Measurements from ENCODE around the gene LHX3.

The LHX3 gene

DNA sequence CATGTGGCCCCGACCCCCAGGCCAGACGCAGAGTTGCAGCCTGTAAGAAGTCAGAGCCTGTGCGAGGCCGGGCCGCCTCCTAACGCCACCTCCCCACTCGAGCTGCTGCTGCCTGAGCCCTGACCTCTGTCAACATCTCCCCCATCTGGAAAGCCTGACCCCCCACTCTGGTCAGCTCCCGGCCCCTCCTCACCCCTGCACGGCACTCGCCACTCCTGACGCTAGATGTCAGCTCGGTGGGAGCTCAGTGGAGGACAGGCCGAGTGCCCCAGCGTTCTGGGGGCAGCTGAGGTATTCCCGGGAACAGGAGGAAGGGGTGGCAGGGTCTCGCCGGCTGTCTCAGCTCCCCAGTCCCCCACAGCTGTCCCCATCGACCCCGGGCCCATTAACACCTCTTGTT is 19.9 kb downstream of the LHX3 start:
- in situ Hi-C loops (cut with HindIII; ENCODE audit: low sequenced_read_pairs) = no loop called here

GRCh38 chr9:136182850-136183422 is 22.0 kb downstream of the LHX3 start:
- in situ Hi-C loops (cut with HindIII; ENCODE audit: low sequenced_read_pairs) = no loop called here

GRCh38 chr9:136182420-136182787 is 22.5 kb downstream of the LHX3 start:
- in situ Hi-C loops (cut with HindIII; ENCODE audit: low sequenced_read_pairs) = no loop called here

GRCh38 chr9:136181784-136182419 is 23.0 kb downstream of the LHX3 start:
- in situ Hi-C loops (cut with HindIII; ENCODE audit: low sequenced_read_pairs) = no loop called here

DNA sequence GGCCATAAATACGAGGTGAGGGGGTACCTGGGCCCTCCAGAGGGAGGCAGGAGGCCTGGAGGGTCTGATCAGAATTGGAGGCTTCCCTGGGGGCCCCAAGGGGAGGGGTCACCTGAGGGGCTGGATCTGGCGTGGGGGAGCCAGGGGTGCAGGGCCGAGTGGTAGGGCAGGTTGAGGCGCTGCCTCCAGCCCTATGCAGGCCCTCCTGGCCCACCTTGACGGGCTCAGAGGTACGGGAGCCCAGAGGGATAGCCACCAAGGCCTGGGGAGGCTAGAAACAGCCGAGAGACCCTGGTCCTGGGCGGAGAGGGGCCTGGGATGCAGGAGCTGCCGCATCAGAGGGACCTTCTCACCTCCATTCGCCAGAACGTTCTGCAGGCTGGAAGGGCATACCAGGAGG is 24.3 kb downstream of the LHX3 start:
- in situ Hi-C loops (cut with HindIII; ENCODE audit: low sequenced_read_pairs) = no loop called here

DNA sequence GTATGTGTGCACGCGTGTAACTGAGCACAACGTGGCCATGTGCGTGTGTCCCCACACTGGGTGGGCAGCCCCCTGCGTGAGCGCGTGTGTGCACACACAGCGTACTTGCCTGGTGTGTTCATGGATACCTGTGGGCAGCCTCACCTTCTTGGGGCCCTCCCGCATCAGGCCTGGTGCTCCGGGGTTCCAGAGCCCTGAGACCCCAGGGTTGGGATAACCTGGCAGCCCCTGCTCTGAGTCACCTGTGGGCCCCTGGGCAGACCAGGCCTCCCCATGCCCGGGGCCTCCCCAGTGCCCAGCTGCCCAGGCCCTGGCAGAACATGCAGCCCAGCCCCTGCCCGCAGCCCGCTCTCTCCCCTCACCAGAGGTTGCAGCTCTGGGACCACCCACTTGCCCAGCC is 25.2 kb downstream of the LHX3 start:
- in situ Hi-C loops (cut with HindIII; ENCODE audit: low sequenced_read_pairs) = no loop called here

DNA sequence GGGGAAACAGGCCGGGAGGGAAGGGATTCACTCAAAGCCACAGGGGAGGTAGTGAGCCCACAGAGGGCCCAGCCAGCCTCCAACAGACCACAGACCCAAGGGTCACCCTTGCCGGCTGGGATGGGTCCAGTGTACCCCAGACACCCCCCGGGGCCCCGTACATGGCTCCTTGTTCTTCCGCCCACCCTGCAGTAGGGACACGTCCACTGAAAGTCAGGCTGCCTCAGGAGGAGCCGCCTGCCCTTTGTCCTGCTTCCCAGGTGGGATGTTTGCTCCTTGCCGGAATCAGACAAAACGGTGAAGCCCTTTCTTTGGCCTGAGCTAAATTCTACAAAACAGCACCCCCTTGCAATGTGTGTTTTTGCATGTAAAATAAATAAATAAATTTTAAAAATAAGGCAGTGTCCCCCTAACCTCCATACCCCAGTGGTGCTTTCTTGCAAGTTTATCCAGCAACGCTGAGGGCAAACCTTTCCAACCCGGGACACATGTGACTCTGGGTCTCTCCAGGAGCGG is 25.8 kb downstream of the LHX3 start:
- in situ Hi-C loops (cut with HindIII; ENCODE audit: low sequenced_read_pairs) = no loop called here

DNA sequence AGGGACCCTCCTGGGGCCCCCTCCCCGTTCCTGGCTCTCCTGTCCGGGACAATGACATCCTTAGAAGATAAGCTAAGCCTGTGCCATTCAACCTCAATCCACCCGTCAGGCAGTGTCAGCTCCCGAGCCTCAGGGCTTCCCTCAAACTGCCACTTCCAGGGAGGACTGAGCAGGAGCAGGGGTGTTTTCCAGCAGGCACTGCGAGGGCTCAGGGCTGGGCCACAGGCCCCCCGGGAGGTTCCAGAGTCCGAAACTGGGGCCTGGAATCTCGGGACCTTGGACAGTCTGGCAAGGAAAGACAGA is 26.2 kb downstream of the LHX3 start:
- in situ Hi-C loops (cut with HindIII; ENCODE audit: low sequenced_read_pairs) = no loop called here

GRCh38 chr9:136178061-136178772 is 26.7 kb downstream of the LHX3 start:
- in situ Hi-C loops (cut with HindIII; ENCODE audit: low sequenced_read_pairs) = no loop called here

DNA sequence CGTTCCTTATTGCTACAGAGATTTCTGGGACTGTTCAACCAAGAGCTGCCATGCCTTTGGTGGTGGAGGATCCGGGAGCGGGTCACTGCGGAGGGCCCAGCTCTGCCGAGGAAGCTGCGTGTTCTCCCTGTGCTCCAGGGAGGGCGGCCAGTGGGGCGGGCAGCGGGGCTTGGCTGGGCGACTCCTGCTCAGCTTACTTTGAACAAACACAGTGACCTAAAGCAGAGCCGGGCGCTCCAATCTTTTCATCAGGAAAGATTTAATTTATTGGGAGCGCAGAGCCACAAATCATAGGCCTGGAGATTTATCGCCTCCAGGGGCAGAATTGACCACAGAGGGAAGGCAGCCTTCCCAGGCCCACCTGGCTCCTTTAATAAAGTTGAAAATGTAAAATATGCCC is 27.7 kb downstream of the LHX3 start:
- in situ Hi-C loops (cut with HindIII; ENCODE audit: low sequenced_read_pairs) = no loop called here

DNA sequence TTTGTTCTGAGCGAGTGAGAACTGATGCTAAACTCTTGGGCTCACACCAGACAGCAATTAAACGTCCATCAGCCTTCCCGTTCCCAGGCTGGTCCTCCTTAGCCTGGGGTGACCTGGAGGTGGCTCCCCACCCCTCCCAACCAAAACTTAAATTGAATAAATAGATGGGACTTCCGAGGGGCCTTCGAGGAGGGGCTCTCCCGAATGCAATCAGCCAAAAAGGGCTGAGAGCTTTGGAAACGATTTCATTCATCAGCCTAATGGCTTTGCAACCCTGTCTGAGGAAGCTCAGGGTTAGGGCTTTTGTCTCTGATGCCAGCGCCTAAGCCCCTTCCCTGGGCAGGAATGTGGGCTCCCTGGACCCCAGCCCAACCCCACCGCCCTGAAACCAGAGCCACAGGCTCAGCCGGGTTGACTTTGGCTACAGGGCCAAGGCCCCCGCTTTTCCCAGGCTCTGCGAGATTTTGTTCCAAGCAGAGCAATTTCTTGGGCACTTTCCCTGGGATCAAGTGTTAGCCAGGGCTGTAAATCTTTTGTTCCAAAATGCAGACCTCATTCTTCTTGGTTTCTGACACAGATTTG is 29.2 kb downstream of the LHX3 start:
- in situ Hi-C loops (cut with HindIII; ENCODE audit: low sequenced_read_pairs) = no loop called here

- in situ Hi-C loops (cut with HindIII; ENCODE audit: low sequenced_read_pairs) = no loop called here
Observed at GRCh38 chr9:136174779-136175615, 29.9 kb downstream of the LHX3 start.

- in situ Hi-C loops (cut with HindIII; ENCODE audit: low sequenced_read_pairs) = no loop called here
Observed at GRCh38 chr9:136173648-136174290, 31.2 kb downstream of the LHX3 start.

- in situ Hi-C loops (cut with HindIII; ENCODE audit: low sequenced_read_pairs) = no loop called here
Observed at GRCh38 chr9:136172412-136173079, 32.4 kb downstream of the LHX3 start.

DNA sequence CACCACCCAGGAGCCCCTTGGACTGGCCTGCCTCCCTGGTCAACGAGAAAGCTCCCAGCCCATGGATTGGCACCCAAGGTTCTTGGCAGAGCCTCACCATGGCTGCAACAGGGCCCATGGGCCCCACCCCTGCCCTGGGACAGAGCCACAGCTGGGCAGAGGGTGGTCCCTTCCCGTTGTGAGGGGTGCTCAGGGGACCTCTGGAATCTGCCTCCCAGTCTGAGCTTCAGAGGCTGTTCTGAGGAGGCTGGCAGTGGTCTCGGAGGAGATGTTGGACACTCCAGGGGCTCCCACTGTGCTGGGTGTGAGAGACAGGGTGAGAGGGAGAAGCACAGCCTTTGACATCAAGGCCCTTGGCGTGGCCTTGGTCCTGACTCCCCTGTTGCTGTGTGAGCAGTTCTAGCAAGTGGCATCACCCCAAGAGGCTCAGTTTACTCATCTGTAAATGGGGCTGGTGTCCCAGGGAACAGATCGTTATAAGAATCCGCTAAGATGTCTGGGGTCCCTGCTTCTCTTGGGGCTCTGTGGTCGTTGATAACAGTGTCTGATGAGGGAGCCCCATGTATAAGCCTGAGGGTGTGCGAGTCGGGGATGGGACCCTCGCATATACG is 33.0 kb downstream of the LHX3 start:
- in situ Hi-C loops (cut with HindIII; ENCODE audit: low sequenced_read_pairs) = no loop called here

GRCh38 chr9:136171009-136171800 is 33.7 kb downstream of the LHX3 start:
- in situ Hi-C loops (cut with HindIII; ENCODE audit: low sequenced_read_pairs) = no loop called here

GRCh38 chr9:136170006-136170901 is 34.7 kb downstream of the LHX3 start:
- in situ Hi-C loops (cut with HindIII; ENCODE audit: low sequenced_read_pairs) = no loop called here

DNA sequence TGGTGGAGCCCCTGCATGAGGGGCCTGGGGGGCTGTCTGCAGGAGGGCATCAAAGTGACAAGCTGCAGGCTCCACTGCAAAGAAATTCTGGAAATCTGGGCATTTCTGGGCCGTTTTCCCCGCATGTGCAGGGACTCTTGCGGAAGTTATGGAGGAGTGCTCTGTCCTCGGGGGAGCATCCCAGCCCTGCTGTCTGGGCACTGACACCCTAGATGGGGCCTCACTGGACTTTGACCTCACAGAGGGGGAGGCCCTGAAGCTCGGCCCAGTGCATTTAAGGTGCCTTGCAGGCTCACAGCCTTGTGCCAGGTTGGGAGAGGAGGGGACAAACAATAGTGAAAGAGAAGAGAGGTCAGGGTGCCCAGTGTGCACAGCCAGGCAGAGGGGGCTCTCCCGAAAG is 35.4 kb downstream of the LHX3 start:
- in situ Hi-C loops (cut with HindIII; ENCODE audit: low sequenced_read_pairs) = no loop called here
